Spinal cord (tissue), 10 donors: ENCODE results near the gene TDRD10. TPM values are rescaled to one million over a fixed set of nuclear protein-coding genes. Genes with fewer than 3 reads are reported as not detected.

Experiments used
- DNase-seq, 6 donors: peaks; one replicate each; pipeline versions ENCODE4 v3.0.0 to v3.0.0-alpha.2; 2013 to 2015; ENCODE audit warnings: low spot score in 6 of 6, low read depth in 4 of 6
- H3K27ac ChIP-seq: one replicate; pipeline ENCODE4 v1.5.1; 2013; ENCODE audit warnings: low read depth, low read length, control low read depth
- H3K27me3 ChIP-seq: one replicate; pipeline ENCODE4 v1.6.1; 2013; ENCODE audit warnings: low read length; ENCODE audit not compliant: control insufficient read depth, insufficient read depth
- H3K36me3 ChIP-seq: one replicate; pipeline ENCODE4 v1.6.1; 2013; ENCODE audit warnings: low read length; ENCODE audit not compliant: control insufficient read depth, insufficient read depth
- H3K4me1 ChIP-seq: one replicate; pipeline ENCODE4 v1.6.1; 2013; ENCODE audit warnings: low read length; ENCODE audit not compliant: control insufficient read depth, insufficient read depth
- H3K4me3 ChIP-seq: one replicate; pipeline ENCODE4 v1.5.1; 2013; ENCODE audit warnings: low read depth, low read length, control low read depth
- H3K9me3 ChIP-seq: one replicate; pipeline ENCODE4 v1.6.1; 2013; ENCODE audit warnings: low read length; ENCODE audit not compliant: control insufficient read depth, insufficient read depth
- WGBS: methylation state at CpG from one replicate; pipeline ENCODE4 v1.1.5; 2013; ENCODE audit warnings: missing lambda C conversion rate; ENCODE audit not compliant: insufficient coverage; 5-methylcytosine and 5-hydroxymethylcytosine counted together
- polyA plus RNA-seq, 2 donors: library from polyadenylated mRNA; unstranded; fragments of 120-200 nt; gene quantifications; one replicate each; pipeline ENCODE4 v1.2.1, GENCODE V29; 2013; ENCODE audit not compliant: insufficient read length in 2 of 2
- total RNA-seq, 2 donors: library from RNA; depleted of rRNA in 1 of 2; stranded (reverse); fragments of 120-200 nt in 1 of 2; fragments of >200 nt in 1 of 2; gene quantifications; one replicate each; pipeline versions ENCODE4 v1.2.3 to v1.2.4, GENCODE V29; 2013 to 2014
- donor health status: healthy.

The TDRD10 gene
- total and polyA plus RNA-seq, 4 donors, result 0.40 to 3.1 (median 1.5) TPM

DNA sequence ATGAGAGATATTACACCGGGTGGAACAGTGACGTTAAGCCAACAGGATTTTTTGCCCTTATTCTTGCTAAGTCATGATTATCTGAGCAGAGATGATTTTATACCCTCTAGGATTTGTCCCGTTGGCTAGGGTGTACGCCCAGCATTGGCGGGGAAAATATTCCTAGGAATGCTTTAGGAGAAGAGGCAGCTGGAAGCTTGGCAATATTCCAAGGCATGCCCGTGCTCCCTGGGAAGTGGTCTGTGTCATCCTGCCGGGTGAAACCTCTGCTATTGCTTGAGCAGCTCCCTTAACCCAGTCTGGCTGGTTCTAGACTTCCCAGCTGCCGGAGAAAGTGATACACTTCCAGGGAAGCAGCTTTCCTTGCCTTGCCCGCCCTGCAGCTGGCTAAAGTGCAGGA, 81.8 kb downstream of the TDRD10 start:
- no peaks in the 10 kb centered on the region for H3K4me1 ChIP-seq
- H3K27ac ChIP-seq, result no peak overlapping the region
- H3K36me3 ChIP-seq, result peaks cover 85% of the 10 kb centered on the region
- H3K9me3 ChIP-seq, result no peaks in the 10 kb centered on the region
- peak in 1 of 6 donors; percentile 40 for DNase-seq
- no peak overlapping the region for H3K4me3 ChIP-seq
- no peaks in the 10 kb centered on the region for H3K27me3 ChIP-seq
- WGBS, result 51% methylated on average over 7 of the region's 9 CpGs

DNA sequence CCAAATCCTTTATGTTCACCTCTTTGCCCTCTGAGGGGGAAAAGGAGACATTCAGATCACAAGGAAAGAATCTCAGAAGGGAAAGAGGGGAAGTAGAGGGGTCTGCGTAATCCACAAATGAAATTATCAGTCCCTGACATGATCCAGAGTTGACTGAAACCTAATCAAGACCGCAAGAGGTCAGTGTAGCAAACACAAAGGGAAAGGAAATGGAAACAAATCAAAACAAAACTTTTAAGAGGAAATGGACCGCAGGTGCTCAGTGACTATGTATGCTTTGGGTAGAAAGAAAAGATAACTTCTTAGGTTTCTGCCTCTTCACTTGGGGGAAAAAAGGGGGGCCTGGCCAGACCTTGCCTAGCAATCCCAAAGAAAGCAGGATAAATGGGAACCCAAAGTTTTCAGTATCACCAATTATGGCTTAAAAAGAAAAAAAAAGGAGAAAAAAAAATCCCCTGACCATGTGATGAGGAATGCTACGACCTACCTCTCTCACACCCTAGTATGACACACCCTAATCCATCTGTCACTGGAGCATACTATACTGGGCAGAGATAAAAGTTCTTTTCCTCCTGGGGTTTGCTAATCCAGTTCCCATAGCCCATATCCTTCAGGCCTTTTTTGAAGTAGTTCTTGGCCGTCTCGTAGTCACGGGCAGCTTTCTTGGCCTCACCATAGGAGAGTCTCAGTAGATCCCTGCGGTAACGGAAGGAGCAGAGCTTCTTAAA, 82.4 kb downstream of the TDRD10 start:
- no peaks in the 10 kb centered on the region for H3K9me3 ChIP-seq
- no peaks in the 10 kb centered on the region for H3K27me3 ChIP-seq
- peaks cover 87% of the 10 kb centered on the region for H3K36me3 ChIP-seq
- 100% methylated on average over 1 of the region's 9 CpGs for WGBS
- H3K27ac ChIP-seq, result no peak overlapping the region
- H3K4me1 ChIP-seq, result no peaks in the 10 kb centered on the region
- no peak overlapping the region for H3K4me3 ChIP-seq
- no peak for DNase-seq

GRCh38 chr1:154586231-154586630, 84.2 kb downstream of the TDRD10 start:
- no peak overlapping the region for H3K4me3 ChIP-seq
- 86% methylated on average over 8 of the region's 10 CpGs for WGBS
- no peak overlapping the region for H3K27ac ChIP-seq
- no peak for DNase-seq
- no peaks in the 10 kb centered on the region for H3K27me3 ChIP-seq
- no peaks in the 10 kb centered on the region for H3K4me1 ChIP-seq
- H3K36me3 ChIP-seq, result peaks cover 80% of the 10 kb centered on the region
- H3K9me3 ChIP-seq, result no peaks in the 10 kb centered on the region

DNA sequence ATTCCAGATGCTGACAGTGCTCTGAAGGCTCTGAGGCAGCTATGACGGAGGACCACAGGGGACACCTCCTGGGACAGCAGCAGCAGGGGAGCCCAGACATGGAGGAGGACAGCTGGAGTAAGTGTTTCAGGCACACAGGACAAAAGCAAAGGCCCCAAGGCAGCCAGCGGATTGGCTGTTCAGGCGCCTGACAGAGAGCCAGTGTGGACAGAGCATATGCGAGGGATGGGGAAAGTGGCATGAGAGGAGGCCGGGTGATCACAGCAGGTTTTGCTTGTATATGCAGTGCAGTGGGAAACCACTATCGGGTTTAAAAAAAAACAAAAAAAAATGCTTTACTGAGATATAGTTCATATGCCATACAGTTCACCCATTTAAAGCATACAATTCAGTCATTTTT, 84.6 kb downstream of the TDRD10 start:
- 93% methylated on average over 5 of the region's 6 CpGs for WGBS
- Histone ChIP-seq H3K27me3 (no peaks in the 10 kb centered on the region), H3K9me3 (no peaks in the 10 kb centered on the region), H3K4me1 (no peaks in the 10 kb centered on the region), H3K27ac (no peak overlapping the region), H3K4me3 (no peak overlapping the region), H3K36me3 (peaks cover 79% of the 10 kb centered on the region)
- no peak for DNase-seq

DNA sequence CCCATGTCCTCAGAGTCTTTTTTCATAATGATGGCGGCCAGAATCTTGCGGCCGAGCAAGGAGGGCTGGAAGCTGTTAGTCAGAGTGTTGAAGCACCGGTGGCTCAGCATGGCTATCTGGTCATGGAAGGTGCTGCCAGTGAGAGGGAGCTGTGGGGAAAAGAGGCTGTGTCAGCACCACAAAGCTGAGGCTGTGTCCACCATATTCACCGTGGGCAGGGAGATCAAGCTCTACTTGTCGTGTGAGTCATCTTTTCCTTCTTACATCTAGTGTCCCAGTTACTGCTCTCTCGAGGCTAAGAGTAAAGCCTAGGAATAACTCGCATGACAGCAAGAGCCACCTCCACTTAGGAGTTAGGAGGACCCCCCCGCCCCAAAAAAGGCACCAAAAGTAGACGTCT, 87.8 kb downstream of the TDRD10 start:
- H3K27ac ChIP-seq, result no peak overlapping the region
- H3K9me3 ChIP-seq, result no peaks in the 10 kb centered on the region
- H3K4me1 ChIP-seq, result no peaks in the 10 kb centered on the region
- peaks cover 70% of the 10 kb centered on the region for H3K36me3 ChIP-seq
- WGBS, result 95% methylated on average over 5 of the region's 10 CpGs
- DNase-seq, result no peak
- no peak overlapping the region for H3K4me3 ChIP-seq
- no peaks in the 10 kb centered on the region for H3K27me3 ChIP-seq

DNA sequence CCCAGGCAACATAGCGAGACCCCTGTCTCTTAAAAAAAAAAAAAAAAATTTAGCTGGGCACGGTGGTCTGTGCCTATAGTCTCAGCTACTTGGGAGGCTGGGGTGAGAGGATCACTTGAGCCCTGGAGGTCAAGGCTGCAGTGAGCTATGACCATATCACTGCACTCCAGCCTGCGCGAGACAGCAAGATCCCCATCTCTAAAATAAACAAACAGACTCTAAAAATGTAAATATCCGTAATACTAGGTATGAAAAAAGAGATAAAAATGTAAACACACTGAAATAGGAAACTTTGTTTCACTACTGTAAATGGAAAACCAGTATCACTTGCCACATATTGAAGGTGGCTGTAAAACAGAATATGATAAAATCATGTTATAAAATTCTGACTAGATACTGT, 88.7 kb downstream of the TDRD10 start:
- Histone ChIP-seq H3K4me1 (no peaks in the 10 kb centered on the region), H3K9me3 (no peaks in the 10 kb centered on the region), H3K36me3 (peaks cover 71% of the 10 kb centered on the region), H3K27ac (no peak overlapping the region), H3K4me3 (no peak overlapping the region), H3K27me3 (no peaks in the 10 kb centered on the region)
- WGBS, result no CpG with 5 or more reads among the region's 5 CpGs
- no peak for DNase-seq

- Histone ChIP-seq H3K27ac (no peak overlapping the region), H3K4me1 (no peaks in the 10 kb centered on the region), H3K4me3 (no peak overlapping the region), H3K9me3 (no peaks in the 10 kb centered on the region), H3K36me3 (peaks cover 72% of the 10 kb centered on the region), H3K27me3 (no peaks in the 10 kb centered on the region)
- WGBS, result 90% methylated on average over 3 of the region's 7 CpGs
- DNase-seq, result no peak
These were observed 89.2 kb downstream of the TDRD10 start for GRCh38 chr1:154591206-154591605.

DNA sequence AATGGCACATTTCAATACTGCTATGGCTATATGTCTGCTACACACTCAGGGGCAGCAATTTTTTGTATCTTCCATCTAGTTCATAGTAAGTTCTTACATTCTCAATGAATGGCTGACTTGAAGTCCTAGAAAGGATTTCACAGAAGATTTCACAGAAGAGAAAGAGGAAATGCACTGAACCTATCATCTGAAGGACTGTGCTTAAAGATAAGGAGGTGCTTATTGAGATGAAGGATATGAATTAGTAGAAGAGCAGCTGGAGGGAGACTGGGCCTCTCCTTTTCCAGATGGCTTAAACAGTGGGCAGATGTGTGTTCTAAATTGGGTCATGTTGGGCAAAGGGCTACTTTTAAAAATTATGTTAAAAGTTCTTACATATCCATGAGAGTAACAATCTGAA, 91.4 kb downstream of the TDRD10 start:
- Histone ChIP-seq H3K9me3 (no peaks in the 10 kb centered on the region), H3K27ac (no peak overlapping the region), H3K4me1 (no peaks in the 10 kb centered on the region), H3K4me3 (no peak overlapping the region), H3K27me3 (no peaks in the 10 kb centered on the region), H3K36me3 (peaks cover 76% of the 10 kb centered on the region)
- no peak for DNase-seq

DNA sequence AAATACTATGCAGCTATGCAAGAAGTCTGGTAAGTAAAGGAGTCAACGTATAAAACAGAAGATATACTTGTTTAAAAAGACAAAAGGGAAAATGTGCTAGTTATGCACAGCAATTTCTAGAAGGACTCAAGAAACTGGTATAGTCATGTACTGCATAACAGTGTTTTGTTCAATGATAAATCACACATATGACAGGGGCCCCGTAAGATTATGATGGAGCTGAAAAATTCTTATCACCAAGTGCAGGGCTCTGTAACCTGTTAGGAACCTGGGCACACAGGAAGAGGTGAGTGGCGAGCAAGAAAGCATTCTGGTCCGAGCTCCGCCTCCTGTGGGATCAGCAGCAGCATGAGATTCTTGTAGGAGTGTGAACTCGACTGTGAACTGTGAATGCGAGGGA, 92.8 kb downstream of the TDRD10 start:
- no peaks in the 10 kb centered on the region for H3K27me3 ChIP-seq
- H3K9me3 ChIP-seq, result no peaks in the 10 kb centered on the region
- 90% methylated on average over 2 of the region's 7 CpGs for WGBS
- no peak overlapping the region for H3K27ac ChIP-seq
- peaks cover 4% of the 10 kb centered on the region for H3K4me1 ChIP-seq
- no peak overlapping the region for H3K4me3 ChIP-seq
- peaks cover 69% of the 10 kb centered on the region for H3K36me3 ChIP-seq
- DNase-seq, result no peak

DNA sequence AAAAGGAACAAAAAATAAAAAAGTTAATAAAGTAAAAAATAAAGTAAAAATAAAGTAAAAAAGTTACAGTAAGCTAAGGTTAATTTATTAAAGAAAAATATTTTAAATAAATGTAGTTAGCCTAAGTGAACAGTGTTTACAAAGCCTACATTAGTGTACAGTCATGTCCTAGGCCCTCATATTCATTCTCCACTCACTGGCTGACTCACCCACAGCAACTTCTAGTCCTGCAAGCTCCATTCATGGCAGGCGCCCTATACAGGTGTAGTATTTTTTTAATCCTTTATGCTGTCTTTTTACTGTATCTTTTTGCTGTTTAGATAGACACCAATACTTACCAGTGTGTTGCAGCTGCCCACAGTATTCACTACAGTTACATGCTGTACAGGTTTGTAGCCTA, 93.6 kb downstream of the TDRD10 start:
- Histone ChIP-seq H3K36me3 (peaks cover 71% of the 10 kb centered on the region), H3K27me3 (no peaks in the 10 kb centered on the region), H3K4me1 (peaks cover 12% of the 10 kb centered on the region), H3K9me3 (no peaks in the 10 kb centered on the region), H3K27ac (no peak overlapping the region), H3K4me3 (no peak overlapping the region)
- DNase-seq, result no peak
- WGBS, result no CpG with 5 or more reads among the region's 1 CpG
